ENCODE data around the gene HMMR. TPM values are rescaled to one million over a fixed set of nuclear protein-coding genes. Genes with fewer than 3 reads are reported as not detected.

The HMMR gene
- total RNA-seq, 6 experiments from 2014 or later, result 16.2 to 37.0 (median 32.5) TPM

GRCh38 chr5:163459462-163459818 is 992 bp upstream of the HMMR start:
- Mint-ChIP-seq H3K4me3 (peak overlapping the region; percentile 94), H3K4me1 (ENCODE audit: low read depth) (peaks cover 59% of the 10 kb centered on the region), H3K36me3 (ENCODE audit: low read depth) (peaks cover 24% of the 10 kb centered on the region), H3K27ac (peak overlapping the region; percentile 100), H3K27me3 (ENCODE audit: insufficient read depth) (no peaks in the 10 kb centered on the region), H3K9me3 (no peaks in the 10 kb centered on the region; the same call in 1 of the 2 replicates)
- TF ChIP-seq, protein P1, sequence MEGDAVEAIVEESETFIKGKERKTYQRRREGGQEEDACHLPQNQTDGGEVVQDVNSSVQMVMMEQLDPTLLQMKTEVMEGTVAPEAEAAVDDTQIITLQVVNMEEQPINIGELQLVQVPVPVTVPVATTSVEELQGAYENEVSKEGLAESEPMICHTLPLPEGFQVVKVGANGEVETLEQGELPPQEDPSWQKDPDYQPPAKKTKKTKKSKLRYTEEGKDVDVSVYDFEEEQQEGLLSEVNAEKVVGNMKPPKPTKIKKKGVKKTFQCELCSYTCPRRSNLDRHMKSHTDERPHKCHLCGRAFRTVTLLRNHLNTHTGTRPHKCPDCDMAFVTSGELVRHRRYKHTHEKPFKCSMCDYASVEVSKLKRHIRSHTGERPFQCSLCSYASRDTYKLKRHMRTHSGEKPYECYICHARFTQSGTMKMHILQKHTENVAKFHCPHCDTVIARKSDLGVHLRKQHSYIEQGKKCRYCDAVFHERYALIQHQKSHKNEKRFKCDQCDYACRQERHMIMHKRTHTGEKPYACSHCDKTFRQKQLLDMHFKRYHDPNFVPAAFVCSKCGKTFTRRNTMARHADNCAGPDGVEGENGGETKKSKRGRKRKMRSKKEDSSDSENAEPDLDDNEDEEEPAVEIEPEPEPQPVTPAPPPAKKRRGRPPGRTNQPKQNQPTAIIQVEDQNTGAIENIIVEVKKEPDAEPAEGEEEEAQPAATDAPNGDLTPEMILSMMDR (IDR thresholded peaks at IDR 0.05), result no peak
- no peak for DNase-seq

- Mint-ChIP-seq H3K4me1 (ENCODE audit: low read depth) (peaks cover 57% of the 10 kb centered on the region), H3K4me3 (peak within 1 kb of the TSS; percentile 94), H3K27ac (peak within 1 kb of the TSS; percentile 100), H3K36me3 (ENCODE audit: low read depth) (peaks cover 23% of the 10 kb centered on the region), H3K9me3 (no peaks in the 10 kb centered on the region; the same call in 1 of the 2 replicates), H3K27me3 (ENCODE audit: insufficient read depth) (no peaks in the 10 kb centered on the region)
- TF ChIP-seq, protein P1 (IDR thresholded peaks at IDR 0.05), result peak; percentile 60
- peak; percentile 99 for DNase-seq
Observed at GRCh38 chr5:163459819-163460561, 442 bp upstream of the HMMR start, which contains the start of gene NUDCD2. Gene NUDCD2, minus strand, starts transcription at chr5:163460102. Its CDS starts 52 bp downstream, at chr5:163460050.

- peaks cover 36% of the 10 kb centered on the region for H3K4me1 Mint-ChIP-seq (ENCODE audit: low read depth)
- DNase-seq, result no peak
- no peaks in the 10 kb centered on the region; the same call in 1 of the 2 replicates for H3K9me3 Mint-ChIP-seq
- H3K4me3 Mint-ChIP-seq, result peak overlapping the region; percentile 53; the same call in 1 of the 2 replicates
- peak overlapping the region; percentile 100 for H3K27ac Mint-ChIP-seq
- H3K27me3 Mint-ChIP-seq (ENCODE audit: insufficient read depth), result no peaks in the 10 kb centered on the region
- TF ChIP-seq, protein P1 (IDR thresholded peaks at IDR 0.05), result no peak
- peaks cover 9% of the 10 kb centered on the region for H3K36me3 Mint-ChIP-seq (ENCODE audit: low read depth)
Observed at GRCh38 chr5:163463063-163463435, 2.6 kb downstream of the HMMR start.

- Mint-ChIP-seq H3K27me3 (ENCODE audit: insufficient read depth) (no peaks in the 10 kb centered on the region), H3K9me3 (no peaks in the 10 kb centered on the region), H3K4me3 (no peak overlapping the region), H3K36me3 (ENCODE audit: low read depth) (peaks cover 15% of the 10 kb centered on the region), H3K27ac (no peak overlapping the region), H3K4me1 (ENCODE audit: low read depth) (peaks cover 17% of the 10 kb centered on the region)
- DNase-seq, result no peak
- TF ChIP-seq, protein P1 (IDR thresholded peaks at IDR 0.05), result no peak
Observed at GRCh38 chr5:163467682-163468081, 7.2 kb downstream of the HMMR start.

GRCh38 chr5:163473635-163474243 is 13.3 kb downstream of the HMMR start:
- Mint-ChIP-seq H3K27me3 (ENCODE audit: insufficient read depth) (no peaks in the 10 kb centered on the region), H3K4me1 (ENCODE audit: low read depth) (peaks cover 17% of the 10 kb centered on the region), H3K27ac (no peak overlapping the region), H3K36me3 (ENCODE audit: low read depth) (peaks cover 10% of the 10 kb centered on the region; the same call in 1 of the 2 replicates), H3K9me3 (no peaks in the 10 kb centered on the region), H3K4me3 (no peak overlapping the region)
- no peak for DNase-seq
- TF ChIP-seq, protein P1 (IDR thresholded peaks at IDR 0.05), result peak; percentile 81

Data from HFFc6 (cell line).